GM19023 (cell line): ENCODE results near the gene HYOU1.
"Not testable (repeated sequence)": the region's sequence is repeated elsewhere in the genome, so short reads cannot be mapped to it uniquely, and the experiment has no call there.

Experiments
- ATAC-seq: cut with Tn5 transposase; IDR thresholded peaks from one replicate; pipeline ENCODE4 v1.9.1; 2021; ENCODE audit warnings: mild to moderate bottlenecking, moderate library complexity; ENCODE audit not compliant: unreplicated experiment

HYOU1 gene

DNA sequence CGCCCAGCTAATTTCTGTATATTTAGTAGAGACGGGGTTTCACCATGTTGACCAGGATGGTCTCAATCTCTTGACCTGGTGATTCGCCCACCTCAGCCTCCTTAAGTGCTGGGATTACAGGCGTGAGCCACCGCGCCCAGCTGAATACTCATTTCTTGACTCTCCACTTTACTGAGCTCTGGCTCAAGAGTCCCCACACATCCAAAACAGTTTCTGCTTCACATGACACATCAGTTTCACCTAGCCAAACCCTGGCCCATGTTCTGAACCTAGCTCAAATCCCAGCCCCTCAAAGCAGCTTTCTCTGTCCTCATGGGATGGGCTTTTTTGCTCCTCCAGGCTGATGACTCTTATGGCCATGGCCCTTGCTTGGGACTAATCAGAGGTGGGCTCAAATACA is 9.8 kb downstream of the HYOU1 start:
- no peak for ATAC-seq

DNA sequence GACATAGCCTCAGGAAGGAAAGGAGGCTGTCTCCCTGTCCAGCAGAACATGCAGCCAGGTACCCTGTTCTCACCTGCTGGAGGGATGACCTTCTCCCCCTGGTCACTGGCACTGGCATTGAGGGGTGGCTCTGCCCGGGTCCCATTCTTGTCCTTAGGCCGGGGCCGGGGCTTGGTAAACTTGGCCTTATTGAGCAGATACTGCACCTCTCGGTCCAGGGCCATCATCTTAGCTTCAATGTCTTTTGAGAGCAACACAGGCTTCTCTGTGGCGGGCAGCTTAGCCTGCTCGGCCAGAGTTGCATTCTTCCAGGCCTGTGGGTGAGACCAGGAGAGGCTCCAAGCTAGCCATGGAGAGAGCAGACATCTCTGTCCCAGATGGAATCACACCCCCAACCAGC is 10.5 kb downstream of the HYOU1 start:
- ATAC-seq = no peak

DNA sequence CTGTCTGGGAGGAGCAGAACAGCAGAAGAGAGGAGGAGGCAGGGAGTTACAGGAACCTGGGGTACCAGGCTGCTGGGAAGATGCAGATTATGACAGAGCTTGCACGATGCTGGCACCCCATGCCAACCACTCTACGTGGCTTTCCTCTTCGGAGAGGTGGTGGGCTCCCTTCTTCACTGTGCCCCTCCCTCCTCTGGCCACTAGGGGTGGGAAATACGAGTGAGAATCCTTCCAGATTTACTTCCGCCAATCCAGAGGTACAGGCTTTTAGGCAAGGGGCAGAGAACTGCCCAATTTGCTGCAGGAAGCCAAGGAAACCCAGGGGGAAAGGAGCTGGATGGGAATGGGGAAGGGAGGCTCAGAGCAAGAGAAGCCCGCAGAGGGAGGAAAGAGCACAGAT is 12.3 kb downstream of the HYOU1 start:
- no peak for ATAC-seq

DNA sequence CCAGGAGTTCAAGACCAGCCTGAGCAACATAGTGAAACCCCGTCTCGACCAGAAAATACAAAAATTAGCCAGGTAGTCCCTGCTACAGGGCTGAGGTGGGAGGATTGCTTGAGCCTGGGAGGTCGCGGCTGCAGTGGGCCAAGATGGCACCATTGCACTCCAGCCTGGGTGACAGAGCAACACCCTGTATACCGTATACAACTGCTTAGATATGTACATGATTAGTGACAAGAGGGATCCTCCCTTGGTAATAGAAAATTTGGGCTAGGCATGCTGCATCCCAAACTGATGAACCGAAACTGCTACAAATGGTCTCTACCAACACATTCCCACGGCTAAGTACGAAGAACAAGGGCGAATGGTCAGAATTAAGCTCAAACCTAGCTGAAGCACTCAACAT is 14.1 kb downstream of the HYOU1 start:
- ATAC-seq = no peak

DNA sequence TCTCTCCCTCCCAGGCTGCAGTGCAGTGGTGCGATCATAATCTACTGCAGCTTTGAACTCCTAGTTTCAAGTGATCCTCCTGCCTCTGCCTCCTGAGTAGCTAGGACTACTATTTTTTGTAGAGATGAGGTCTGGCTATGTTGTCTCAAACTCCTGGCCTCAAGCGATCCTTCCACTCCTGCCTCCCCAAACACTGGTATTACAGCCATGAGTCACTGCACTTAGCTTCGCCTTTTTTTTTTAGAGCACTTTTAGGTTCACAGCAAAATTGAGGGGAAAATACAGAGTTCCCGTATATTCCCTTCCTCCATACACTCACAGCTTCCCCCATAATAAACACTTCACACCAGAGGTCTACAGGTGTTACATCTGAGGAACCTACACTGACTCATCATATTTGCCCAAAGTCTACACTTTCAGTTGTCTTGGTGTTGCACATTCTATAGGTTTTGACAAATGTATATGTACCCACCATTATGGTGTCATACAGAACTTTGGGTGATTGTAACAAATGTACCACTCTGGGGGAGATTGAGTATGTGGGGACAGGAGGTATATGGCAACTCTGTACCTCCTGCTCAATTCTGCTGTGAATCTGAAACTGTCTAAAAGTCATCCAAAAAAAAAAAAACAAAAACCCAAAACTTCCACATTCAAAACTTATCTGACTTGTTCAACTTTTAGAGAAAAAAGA is 15.0 kb downstream of the HYOU1 start:
- no peak for ATAC-seq

DNA sequence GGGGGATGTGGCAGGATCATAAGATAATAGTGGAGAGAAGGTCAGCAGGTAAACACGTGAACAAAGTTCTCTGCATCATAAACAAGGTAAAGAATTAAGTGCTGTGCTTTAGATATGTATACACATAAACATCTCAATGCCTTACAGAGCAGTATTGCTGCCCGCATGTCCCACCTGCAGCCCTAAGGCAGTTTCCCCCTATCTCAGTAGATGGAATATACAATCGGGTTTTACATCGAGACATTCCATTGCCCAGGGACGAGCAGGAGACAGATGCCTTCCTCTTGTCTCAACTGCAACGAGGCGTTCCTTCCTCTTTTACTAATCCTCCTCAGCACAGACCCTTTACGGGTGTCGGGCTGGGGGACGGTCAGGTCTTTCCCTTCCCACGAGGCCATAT is 17.5 kb downstream of the HYOU1 start:
- not testable (repeated sequence) for ATAC-seq

DNA sequence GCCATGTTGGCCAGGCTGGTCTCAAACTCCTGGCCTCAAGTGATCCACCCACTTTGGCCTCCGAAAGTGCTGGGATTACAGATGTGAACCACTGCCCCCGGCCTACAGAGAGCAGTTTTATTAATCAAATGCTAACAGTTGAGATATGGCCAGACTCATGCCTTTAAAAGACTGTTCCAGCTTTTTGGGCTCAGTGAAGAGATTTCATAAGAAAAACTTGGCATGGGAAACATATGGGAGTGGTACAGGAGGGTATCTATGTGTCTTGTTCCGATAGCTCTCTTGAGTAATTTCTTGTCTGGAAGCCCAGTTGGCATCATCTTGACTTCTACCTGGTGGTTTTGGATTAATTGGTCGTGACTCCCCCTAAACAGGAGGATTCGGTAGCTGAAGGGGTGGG is 18.1 kb downstream of the HYOU1 start:
- ATAC-seq = no peak

DNA sequence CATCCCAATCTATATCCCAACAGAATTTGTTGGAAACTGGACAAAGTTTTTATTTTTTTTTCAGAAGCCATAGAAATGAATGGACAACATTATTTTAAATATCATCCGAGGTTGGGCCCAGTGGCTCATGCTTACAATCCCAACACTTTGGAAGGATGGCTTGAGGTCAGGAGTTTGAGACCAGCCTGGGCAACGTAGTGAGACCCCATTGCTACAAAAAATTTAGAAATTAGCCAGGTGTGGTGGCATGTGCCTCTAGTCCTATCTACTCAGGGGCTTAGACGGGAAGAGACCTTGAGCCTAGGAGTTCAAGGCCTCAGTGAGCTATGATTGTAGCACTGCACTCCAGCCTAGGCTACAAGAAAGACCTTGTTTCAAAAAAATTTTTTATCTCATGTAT is 22.2 kb downstream of the HYOU1 start:
- ATAC-seq = no peak

DNA sequence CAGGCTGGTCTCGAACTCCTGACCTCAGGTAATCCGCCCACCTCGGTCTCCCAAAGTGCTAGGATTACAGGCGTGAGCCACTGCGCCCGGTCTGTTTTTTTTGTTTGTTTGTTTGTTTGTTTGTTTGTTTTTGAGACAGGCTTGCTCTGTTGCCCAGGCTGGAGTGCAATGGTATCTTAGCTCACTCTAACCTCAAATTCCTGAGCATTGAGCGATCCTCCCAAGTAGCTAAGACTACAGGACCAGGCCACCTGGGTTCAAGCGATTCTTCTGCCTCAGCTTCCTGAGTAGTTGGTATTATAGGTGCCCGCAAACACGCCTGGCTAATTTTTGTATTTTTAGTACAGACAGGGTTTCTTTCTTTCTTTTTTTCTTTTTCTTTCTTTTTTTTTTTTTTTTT is 23.6 kb downstream of the HYOU1 start:
- not testable (repeated sequence) for ATAC-seq

DNA sequence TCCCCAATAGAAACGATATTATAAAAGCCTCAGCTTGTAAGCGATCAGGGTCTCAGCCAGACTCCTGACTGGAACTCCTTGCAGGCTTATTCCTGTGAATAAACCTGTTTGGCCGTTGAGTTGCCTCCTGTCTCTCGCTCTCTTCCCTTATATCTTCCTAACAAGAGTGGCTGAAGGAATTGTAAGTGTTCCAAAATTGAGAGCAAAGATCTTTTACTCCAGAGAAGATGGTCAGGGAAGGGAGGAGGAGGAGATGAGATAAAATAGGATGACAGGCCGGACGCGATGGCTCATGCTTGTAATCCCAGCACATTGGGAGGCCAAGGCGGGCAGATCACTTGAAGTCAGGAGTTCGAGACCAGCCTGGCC is 25.1 kb downstream of the HYOU1 start:
- no peak for ATAC-seq

DNA sequence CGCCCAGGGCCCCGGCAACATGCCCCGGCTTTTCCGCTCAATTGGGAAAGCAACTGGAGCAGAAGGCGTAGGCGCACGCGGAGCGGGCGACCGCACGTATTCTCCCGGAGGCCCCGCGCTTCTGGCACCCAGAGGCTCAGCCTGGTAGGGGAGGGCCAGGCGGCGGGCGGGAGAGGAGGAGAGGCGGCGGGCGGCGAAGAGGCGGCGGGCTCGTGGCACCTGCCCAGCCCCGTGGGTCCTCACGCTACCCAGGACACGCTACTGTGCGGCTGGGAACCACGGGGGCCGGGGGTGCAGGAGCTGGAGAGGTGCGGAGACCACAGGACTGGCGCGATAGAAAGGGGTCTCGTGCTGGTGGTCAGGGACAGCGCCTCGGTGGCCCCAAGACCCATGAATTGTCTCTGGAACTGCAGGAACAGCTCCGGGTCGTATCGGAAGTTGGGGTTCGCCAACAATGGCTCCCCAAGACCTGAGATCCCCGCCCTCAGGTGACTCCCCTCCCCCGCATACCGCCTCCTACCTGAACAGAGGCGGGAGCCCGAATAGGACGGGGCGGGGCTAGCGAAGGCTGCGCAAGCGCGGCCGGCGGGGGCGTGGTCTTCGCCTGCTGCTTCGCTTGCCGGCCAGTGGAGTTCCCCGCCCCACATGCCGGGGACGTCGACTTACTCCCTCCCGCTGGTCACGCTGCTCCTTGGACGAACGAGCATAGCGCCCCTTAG is 26.5 kb downstream of the HYOU1 start, which contains the start of gene SLC37A4:
Gene SLC37A4 (minus strand): TSS at position 549 of the 719 bp plus-strand sequence.
- peak; percentile 78 for ATAC-seq

DNA sequence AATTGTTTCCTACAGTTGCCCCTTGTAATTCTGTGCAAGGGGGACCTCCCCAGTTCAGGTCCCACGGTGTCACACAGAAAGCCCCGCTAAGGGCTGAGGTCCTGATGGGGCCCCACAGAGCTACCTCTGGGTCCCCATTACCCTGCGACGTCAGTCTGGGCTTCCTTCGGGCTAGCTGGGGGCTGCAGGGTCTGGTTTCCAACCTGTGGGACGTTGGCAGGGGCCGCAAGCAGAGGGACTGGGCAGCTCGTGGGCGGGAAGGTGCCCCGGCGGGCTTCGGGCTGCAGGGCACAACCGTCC is 27.0 kb downstream of the HYOU1 start:
- peak; percentile 14 for ATAC-seq

DNA sequence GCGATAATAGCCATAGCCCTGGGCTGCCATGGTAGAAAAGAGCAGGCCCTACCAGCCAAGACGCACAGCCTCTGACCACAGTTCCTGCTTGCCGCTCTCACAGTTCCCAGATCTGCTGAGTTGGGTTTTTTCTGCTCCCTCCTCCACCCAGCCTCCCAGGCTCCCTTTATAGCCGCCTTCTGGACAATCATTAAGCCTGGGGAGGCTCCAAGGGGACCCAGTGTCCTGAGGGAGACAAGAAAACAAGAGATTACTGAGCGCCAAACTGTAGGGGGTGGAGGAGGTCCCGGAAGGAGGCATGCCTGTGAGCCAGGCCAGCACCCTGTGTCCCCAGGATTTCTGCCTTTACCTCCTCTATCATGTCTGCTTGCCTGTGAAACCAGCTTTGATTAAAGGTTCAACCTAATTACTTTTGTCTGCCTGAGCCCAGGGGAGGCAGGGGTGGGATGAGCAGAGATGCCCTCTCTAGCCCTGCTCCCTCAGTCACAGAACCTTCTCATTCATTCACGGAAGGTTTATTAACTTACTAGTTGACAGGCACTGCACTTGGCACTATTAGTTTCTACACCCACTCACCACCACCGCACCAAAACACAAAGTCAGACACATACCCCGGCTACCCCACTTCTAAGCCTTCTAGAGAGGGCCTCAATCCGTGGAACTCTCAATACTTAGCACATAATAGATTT is 27.5 kb downstream of the HYOU1 start:
- peak; percentile 18 for ATAC-seq

DNA sequence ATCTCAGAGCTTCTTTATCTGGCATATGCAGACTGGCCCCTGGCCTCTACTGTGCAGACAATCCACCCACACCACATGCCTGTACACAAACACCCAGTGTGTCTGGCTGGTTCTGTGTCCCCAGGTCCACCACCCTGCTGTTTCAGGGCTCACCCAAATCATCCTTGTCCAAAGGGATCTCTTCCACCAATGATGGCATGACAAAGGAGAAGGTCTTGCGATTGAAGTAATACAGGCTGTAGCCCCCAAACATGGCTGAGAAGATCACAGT is 28.0 kb downstream of the HYOU1 start:
- ATAC-seq = no peak

DNA sequence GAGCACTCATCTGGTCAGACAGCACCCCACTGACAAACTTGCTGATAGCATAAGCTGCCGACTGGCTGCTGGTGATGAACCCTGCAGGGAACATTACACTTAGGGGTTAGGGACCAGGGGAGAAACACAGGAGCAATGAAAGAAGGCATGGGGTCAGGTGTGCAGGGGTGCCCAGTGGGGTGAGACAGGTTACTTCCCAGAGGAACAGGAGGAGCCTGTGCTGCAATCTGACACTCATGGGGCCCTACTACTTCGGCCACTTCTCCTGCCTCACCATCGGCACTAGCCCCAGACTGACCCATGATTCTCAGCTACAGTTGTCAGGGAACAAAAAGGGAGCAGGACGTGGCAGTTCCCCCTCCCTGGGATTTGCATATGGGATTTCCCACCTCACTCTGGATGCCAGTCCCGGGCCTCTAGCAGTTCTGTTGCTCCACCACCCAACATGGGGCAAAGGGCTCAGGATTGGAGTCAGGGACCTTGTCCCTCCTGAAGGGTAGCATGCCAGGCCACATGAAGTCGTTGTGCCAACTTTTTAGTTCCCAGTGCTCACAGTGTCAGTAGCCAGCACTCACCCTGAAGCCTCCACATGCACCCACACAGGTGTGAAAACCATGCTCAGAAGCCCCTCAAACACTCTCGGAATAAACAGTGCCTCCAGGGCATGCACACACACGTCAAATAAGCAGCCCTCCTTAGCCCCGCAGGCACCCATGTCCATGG is 28.5 kb downstream of the HYOU1 start:
- no peak for ATAC-seq

DNA sequence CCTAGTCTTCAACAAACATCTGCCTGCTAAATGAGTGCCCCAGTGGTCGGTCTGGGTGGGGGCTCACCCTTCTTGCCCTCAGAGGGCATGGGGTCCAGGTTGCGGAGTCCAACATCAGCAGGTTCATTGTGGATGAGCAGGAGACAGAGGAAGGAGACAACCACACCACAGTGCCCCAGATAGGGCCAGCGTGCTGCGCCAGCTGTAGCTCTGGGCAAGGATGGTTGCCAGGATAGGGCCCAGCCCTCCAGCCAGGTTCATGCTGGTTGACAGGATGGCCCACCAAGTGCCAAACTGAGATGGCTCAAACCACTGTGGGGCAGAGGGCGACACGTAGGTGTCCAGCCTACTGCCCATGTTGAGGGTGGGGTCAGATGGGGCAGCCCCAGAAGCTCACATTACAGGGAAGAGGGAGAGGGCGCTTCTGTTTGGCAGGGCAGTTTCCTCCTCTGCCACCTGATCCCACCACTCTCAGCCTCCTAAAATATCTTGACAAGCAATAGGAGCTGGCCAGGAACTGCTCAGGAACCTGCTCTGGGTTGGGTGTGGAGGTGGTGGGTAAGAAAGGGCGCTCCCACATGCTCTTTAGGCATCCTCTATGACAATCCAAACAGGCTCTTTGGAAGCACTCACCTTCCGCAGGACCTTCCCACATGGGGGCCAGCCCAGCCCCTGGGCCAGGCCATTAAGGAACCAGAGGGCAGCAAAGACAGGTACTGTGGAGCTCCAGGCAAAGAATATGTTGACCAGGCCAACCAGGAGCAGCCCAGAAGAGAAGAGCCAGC is 29.3 kb downstream of the HYOU1 start:
- ATAC-seq = no peak

DNA sequence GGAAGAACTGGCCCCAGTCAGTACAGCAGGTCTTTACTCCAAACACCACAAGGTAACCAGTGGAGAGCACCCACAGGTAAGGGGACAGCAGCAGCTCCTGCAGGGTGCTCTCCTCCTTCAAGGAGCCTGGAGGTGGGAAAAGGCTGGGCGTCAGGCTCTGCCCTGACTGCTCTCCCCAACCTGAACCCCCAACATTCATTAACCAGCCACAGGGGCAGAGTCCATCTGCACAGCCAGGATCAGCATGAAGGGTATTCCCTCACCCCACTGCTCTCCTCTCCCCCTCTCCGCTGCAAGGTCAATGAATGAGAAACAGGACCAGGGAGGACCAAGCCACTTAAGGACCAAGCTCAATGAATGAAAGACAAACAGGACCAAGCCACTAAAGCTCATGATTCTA is 30.0 kb downstream of the HYOU1 start:
- no peak for ATAC-seq

DNA sequence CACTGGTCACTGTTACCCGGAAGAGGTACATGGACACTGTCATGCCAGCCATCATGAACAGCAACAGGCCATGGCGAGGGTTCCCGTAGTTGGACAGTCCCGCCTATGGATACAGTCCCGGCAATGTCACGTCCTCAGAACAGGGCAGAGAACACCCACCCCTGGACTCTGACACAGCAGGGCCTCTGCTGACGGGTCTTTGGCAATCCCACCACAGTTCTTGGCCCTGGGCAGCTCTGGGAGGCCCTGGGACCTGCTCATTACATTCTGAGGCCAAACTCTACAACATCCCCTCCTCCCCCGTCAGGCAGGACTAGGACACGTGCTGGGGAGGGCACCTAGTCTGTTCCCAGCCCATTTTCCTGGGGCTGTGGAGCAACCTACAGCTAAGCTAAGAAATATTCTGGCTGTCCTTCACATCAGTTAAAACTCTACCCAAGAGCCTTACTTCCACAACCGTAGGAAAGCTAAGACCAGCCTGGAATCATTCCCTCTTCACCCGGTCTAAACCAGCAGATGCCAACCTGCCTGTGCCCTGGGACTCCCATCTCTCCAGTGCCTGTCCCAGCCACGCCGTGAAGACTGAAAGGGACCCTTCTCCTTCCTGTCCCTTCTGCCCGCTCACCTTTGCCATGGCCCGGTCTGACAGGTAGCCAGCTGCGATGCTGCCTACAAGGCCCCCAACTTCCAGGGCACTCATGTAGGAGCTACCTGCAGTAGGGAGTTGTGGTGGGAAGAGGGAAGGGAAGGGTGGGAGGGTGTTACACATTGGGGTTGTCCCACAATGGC is 30.8 kb downstream of the HYOU1 start:
- ATAC-seq = no peak

DNA sequence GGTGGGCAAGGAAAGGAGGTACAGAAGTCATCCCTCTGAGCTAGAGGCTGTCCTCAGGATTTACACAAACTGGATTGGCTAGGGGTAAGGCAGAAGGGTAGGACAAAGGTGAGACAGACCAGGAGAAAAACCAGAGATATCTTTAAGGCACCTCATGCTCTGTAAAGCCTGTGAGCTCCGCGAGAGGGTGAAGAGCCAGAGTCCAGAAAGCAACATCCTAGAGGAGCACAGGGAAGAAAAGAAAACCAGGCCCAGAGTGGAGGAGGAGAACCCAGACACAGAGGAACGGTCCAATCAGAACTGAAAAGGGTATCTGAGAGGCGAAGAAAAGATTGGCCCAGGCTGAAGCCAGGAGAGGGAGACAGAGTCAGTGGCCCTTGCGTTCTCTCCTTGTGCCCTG is 31.5 kb downstream of the HYOU1 start:
- no peak for ATAC-seq

DNA sequence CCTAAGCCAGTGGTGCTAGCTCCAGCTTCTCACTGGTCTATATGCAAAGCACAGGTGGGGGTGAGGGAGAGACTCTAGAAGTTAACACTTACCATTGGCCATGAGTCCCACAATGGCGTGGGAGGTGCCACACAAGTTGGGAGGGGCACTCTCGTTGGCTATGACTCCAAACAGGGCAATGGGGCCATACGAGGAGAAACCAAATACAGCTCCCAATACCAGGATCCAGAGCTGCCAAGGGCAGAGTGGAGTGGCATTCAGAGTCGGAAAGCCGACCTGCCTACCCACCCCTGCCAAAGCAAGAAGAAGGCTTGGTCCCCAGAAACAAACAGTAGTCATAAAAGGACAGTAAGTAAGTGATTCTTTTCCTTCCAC is 31.9 kb downstream of the HYOU1 start:
- no peak for ATAC-seq
